Kidney (tissue), 14 donors: ENCODE data around the gene PUM1. TPM values are rescaled to one million over a fixed set of nuclear protein-coding genes. Genes with fewer than 3 reads are reported as not detected.

Experiments used
- DNase-seq, 5 donors: peaks; one replicate each; pipeline ENCODE4 v3.0.0-alpha.2; 2013 to 2020
- FAIRE-seq: peaks from 2 replicates; lab custom pipeline; 2012; peaks lifted over from hg19 to GRCh38; lab: Jason Lieb, UNC
- H3K27ac ChIP-seq, 2 donors: one replicate each; pipeline ENCODE4 v1.7.0; 2013; ENCODE audit warnings: low read depth in 2 of 2, low read length in 2 of 2, inconsistent platforms in 1 of 2
- H3K27me3 ChIP-seq: one replicate; pipeline ENCODE4 v1.7.1; 2013; ENCODE audit warnings: low read length, inconsistent platforms; ENCODE audit not compliant: control insufficient read depth, insufficient read depth
- H3K36me3 ChIP-seq, 3 donors: one replicate each; pipeline versions ENCODE4 v1.7.0 to v1.7.1; 2013; ENCODE audit warnings: low read length in 3 of 3, control low read depth in 1 of 3, inconsistent platforms in 1 of 3; ENCODE audit not compliant: insufficient read depth in 3 of 3, control insufficient read depth in 2 of 3
- H3K4me1 ChIP-seq, 3 donors: one replicate each; pipeline versions ENCODE4 v1.7.0 to v1.7.1; 2013; ENCODE audit warnings: low read length in 3 of 3, inconsistent platforms in 1 of 3, low read depth in 1 of 3; ENCODE audit not compliant: control insufficient read depth in 2 of 3, insufficient read depth in 2 of 3
- H3K4me3 ChIP-seq, 3 donors: one replicate each; pipeline versions ENCODE4 v1.7.0 to v1.8.1; 2013; ENCODE audit warnings: low read length in 3 of 3, control low read depth in 1 of 3, inconsistent platforms in 1 of 3
- H3K9ac ChIP-seq, 3 donors: one replicate each; pipeline versions ENCODE4 v1.7.0 to v1.7.1; 2013; ENCODE audit warnings: low read length in 3 of 3, control low read depth in 1 of 3, inconsistent platforms in 1 of 3
- H3K9me3 ChIP-seq, 3 donors: one replicate each; pipeline versions ENCODE4 v1.7.0 to v1.7.1; 2013; ENCODE audit warnings: low read length in 3 of 3, control low read depth in 1 of 3, inconsistent platforms in 1 of 3; ENCODE audit not compliant: control insufficient read depth in 2 of 3, insufficient read depth in 1 of 3
- intact Hi-C: fragments of 100-400 bp; cut with DNase I; formaldehyde crosslinking; loops from one replicate; pipeline ENCODE4 v1.11.1; 2022
- polyA plus RNA-seq: library from polyadenylated mRNA; stranded (reverse); fragments of 350-450 nt; fragmentation: Illumina TruSeq; extraction: RNeasy Lipid Tissue Mini Kit (QIAGEN cat#74804); gene quantifications from one replicate; pipeline ENCODE4 v1.2.3, GENCODE V29; 2014; ENCODE audit warnings: low read depth, low replicate concordance; ENCODE audit not compliant: insufficient read depth
- total RNA-seq: library from RNA; stranded (reverse); fragmentation: NEBNext Ultra II Directional; extraction: Animal tissue kit (Norgen Biotek cat#: 25700); gene quantifications from one replicate; pipeline ENCODE4 v1.2.1, GENCODE V29; 2021
- TF ChIP-seq, protein P1 (sequence below): IDR thresholded peaks from 3 replicates; pipeline ENCODE4 v1.5.1; 2012; ENCODE audit warnings: mild to moderate bottlenecking, moderate library complexity, borderline replicate concordance; ENCODE audit not compliant: insufficient read depth; ENCODE audit errors: extremely low read depth
- donor health status: control.
- donor health status: control.
- donor health status: control.
- donor health status: control.
- donor health status: control.
- donor health status: DM: yes; HTN: yes; CAD: no.
- donor health status: Normal renal cell carcinoma (clear cell type).

The PUM1 gene
- total and polyA plus RNA-seq, 2 donors from 2014 or later, result 19.1 to 150 TPM

- Histone ChIP-seq H3K9me3 (no peaks in the 10 kb centered on the region), H3K9ac (no peak overlapping the region), H3K27ac (no peak overlapping the region), H3K4me3 (no peak overlapping the region), H3K4me1 (peaks cover 0 to 24% (median 0%) of the 10 kb centered on the region in 3 donors), H3K27me3 (no peaks in the 10 kb centered on the region), H3K36me3 (no peaks in the 10 kb centered on the region)
- FAIRE-seq (no peak), DNase-seq (no peak)
- TF ChIP-seq, protein P1, sequence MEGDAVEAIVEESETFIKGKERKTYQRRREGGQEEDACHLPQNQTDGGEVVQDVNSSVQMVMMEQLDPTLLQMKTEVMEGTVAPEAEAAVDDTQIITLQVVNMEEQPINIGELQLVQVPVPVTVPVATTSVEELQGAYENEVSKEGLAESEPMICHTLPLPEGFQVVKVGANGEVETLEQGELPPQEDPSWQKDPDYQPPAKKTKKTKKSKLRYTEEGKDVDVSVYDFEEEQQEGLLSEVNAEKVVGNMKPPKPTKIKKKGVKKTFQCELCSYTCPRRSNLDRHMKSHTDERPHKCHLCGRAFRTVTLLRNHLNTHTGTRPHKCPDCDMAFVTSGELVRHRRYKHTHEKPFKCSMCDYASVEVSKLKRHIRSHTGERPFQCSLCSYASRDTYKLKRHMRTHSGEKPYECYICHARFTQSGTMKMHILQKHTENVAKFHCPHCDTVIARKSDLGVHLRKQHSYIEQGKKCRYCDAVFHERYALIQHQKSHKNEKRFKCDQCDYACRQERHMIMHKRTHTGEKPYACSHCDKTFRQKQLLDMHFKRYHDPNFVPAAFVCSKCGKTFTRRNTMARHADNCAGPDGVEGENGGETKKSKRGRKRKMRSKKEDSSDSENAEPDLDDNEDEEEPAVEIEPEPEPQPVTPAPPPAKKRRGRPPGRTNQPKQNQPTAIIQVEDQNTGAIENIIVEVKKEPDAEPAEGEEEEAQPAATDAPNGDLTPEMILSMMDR, result no peak
- intact Hi-C loops, result no loop called here
Observed at GRCh38 chr1:30886710-30887428, 178.6 kb downstream of the PUM1 start.

- no peaks in the 10 kb centered on the region for H3K36me3 ChIP-seq
- H3K4me3 ChIP-seq, result no peak overlapping the region
- FAIRE-seq (no peak), DNase-seq (peak in 4 of 5 donors; percentile 71 to 82 (median 72))
- peaks cover 0 to 20% (median 0%) of the 10 kb centered on the region in 3 donors for H3K4me1 ChIP-seq
- no peak overlapping the region for H3K27ac ChIP-seq
- no peaks in the 10 kb centered on the region for H3K9me3 ChIP-seq
- intact Hi-C loops, result no loop called here
- no peaks in the 10 kb centered on the region for H3K27me3 ChIP-seq
- H3K9ac ChIP-seq, result no peak overlapping the region
- TF ChIP-seq, protein P1, result no peak
Observed at GRCh38 chr1:30885570-30886522, 179.7 kb downstream of the PUM1 start.

DNA sequence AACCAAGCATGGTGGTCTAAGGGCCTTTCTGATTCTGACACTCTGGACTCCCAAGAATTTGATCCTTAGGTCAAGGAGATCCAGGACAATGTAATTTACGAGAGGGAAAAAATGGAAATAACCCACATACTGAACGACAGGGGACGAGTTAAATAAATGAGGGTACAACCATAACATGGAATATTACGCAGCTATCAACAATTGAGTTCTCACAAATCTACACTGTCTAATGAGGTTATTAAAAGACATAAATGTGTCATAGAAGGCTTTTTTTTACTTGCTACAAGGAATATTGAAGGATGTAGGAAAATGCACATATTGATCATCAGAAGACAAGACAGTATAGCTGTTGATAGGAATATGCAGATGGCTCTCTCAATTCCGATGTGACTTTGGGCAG lies 180.8 kb downstream of the PUM1 start:
- Histone ChIP-seq H3K4me1 (peaks cover 0 to 20% (median 0%) of the 10 kb centered on the region in 3 donors), H3K27me3 (no peaks in the 10 kb centered on the region), H3K27ac (no peak overlapping the region), H3K9ac (no peak overlapping the region), H3K36me3 (no peaks in the 10 kb centered on the region), H3K9me3 (no peaks in the 10 kb centered on the region), H3K4me3 (no peak overlapping the region)
- intact Hi-C loops, result no loop called here
- TF ChIP-seq, protein P1, result no peak
- FAIRE-seq (no peak), DNase-seq (no peak)
